H1 (cell line): ENCODE measurements around the gene ACTR1B. TPM values are rescaled to one million over a fixed set of nuclear protein-coding genes. Genes with fewer than 3 reads are reported as not detected.

Source experiments
- CTCF ChIA-PET: fragments of 300-600 bp; sonication (Branson Sonifier 250); formaldehyde crosslinking; loops from one replicate; lab custom pipeline; 2021; ENCODE audit not compliant: partially characterized antibody; lab: Charles Lee
- POLR2A ChIA-PET: fragments of 300-600 bp; sonication (Branson Sonifier 250); formaldehyde crosslinking; loops from one replicate; lab custom pipeline; 2021; ENCODE audit warnings: inconsistent platforms; ENCODE audit not compliant: partially characterized antibody; lab: Charles Lee
- DNase-seq, 2 experiments: peaks; one replicate each; pipeline versions ENCODE4 v3.0.0 to v3.0.0-alpha.2; 2010 to 2022; ENCODE audit warnings: low spot score in 2 of 2, low read depth in 1 of 2, mixed read lengths in 1 of 2
- FAIRE-seq: peaks from 2 replicates; lab custom pipeline; 2011; peaks lifted over from hg19 to GRCh38; lab: Jason Lieb, UNC
- H2AFZ ChIP-seq: 2 replicates; pipeline ENCODE4 v1.8.1; 2012; ENCODE audit warnings: low read length, inconsistent platforms
- H2AK5ac ChIP-seq: 2 replicates; pipeline ENCODE4 v1.6.1; 2013; ENCODE audit warnings: low read depth, low read length
- H2BK120ac ChIP-seq: replicated peaks from 2 replicates; pipeline ENCODE3; 2013; ENCODE audit warnings: low read depth, low read length, inconsistent platforms
- H2BK12ac ChIP-seq: 2 replicates; pipeline ENCODE4 v1.6.1; 2013; ENCODE audit warnings: low read depth, low read length
- H2BK15ac ChIP-seq: 2 replicates; pipeline ENCODE4 v1.6.1; 2013; ENCODE audit warnings: low read length
- H2BK20ac ChIP-seq: 2 replicates; pipeline ENCODE4 v1.6.1; 2013; ENCODE audit warnings: low read length
- H2BK5ac ChIP-seq: 2 replicates; pipeline ENCODE4 v1.6.1; 2013; ENCODE audit warnings: low read depth, low read length
- H3K14ac ChIP-seq: 2 replicates; pipeline ENCODE4 v1.6.1; 2013; ENCODE audit warnings: inconsistent platforms; ENCODE audit not compliant: insufficient read length
- H3K18ac ChIP-seq: 2 replicates; pipeline ENCODE4 v1.6.1; 2013; ENCODE audit warnings: low read length; ENCODE audit errors: extremely low read depth
- H3K23ac ChIP-seq: 2 replicates; pipeline ENCODE4 v1.6.1; 2013; ENCODE audit warnings: inconsistent platforms; ENCODE audit not compliant: insufficient read length
- H3K23me2 ChIP-seq: 2 replicates; pipeline ENCODE4 v1.6.1; 2013; ENCODE audit warnings: low read depth, low read length
- H3K27ac ChIP-seq: 2 replicates; pipeline ENCODE4 v1.6.1; 2011; ENCODE audit warnings: low read depth, low read length, inconsistent platforms
- H3K27me3 ChIP-seq, 4 experiments: replicated peaks in 1 of 4; 1 replicate in 1 of 4; 2 replicates in 3 of 4; pipeline versions ENCODE4 v1.6.1 to v1.8.1; 2011 to 2013; ENCODE audit warnings: low read length in 3 of 4, mild to moderate bottlenecking in 3 of 4, inconsistent platforms in 2 of 4, mixed read lengths in 2 of 4, moderate library complexity in 1 of 4; ENCODE audit not compliant: control insufficient read depth in 3 of 4, insufficient read depth in 3 of 4; ENCODE audit errors: extremely low read depth in 1 of 4
- H3K36me3 ChIP-seq, 4 experiments: 2 replicates each; pipeline versions ENCODE4 v1.6.1 to v1.8.1; 2011 to 2013; ENCODE audit warnings: mild to moderate bottlenecking in 4 of 4, low read length in 3 of 4, moderate library complexity in 2 of 4, control low read depth in 1 of 4, inconsistent platforms in 1 of 4; ENCODE audit not compliant: insufficient read depth in 4 of 4, control insufficient read depth in 2 of 4
- H3K4ac ChIP-seq: replicated peaks from 2 replicates; pipeline ENCODE3; 2013; ENCODE audit warnings: low read length, low read depth, mixed read lengths, inconsistent platforms; ENCODE audit not compliant: insufficient read length
- H3K4me1 ChIP-seq, 4 experiments: replicated peaks in 1 of 4; 1 replicate in 1 of 4; 2 replicates in 3 of 4; pipeline versions ENCODE4 v1.6.1 to v1.8.1; 2011 to 2013; ENCODE audit warnings: low read length in 3 of 4, inconsistent platforms in 2 of 4, mixed read lengths in 1 of 4; ENCODE audit not compliant: insufficient read depth in 4 of 4, control insufficient read depth in 3 of 4
- H3K4me2 ChIP-seq, 2 experiments: 2 replicates each; pipeline versions ENCODE4 v1.6.1 to v1.8.1; 2011 to 2013; ENCODE audit warnings: low read depth in 2 of 2, low read length in 2 of 2, control low read depth in 1 of 2, inconsistent platforms in 1 of 2, mild to moderate bottlenecking in 1 of 2; ENCODE audit not compliant: insufficient read depth in 1 of 2
- H3K4me3 ChIP-seq, 4 experiments: fragments of 200-600, 300-600 bp in 1 of 4; sonication (generic), shearing (Covaris generic), sonication (Bioruptor Twin) in 1 of 4; 2 replicates each; pipeline versions ENCODE4 v1.5.1 to v1.8.1; 2011 to 2016; ENCODE audit warnings: low read length in 4 of 4, low read depth in 3 of 4, control low read depth in 2 of 4, inconsistent platforms in 2 of 4, mild to moderate bottlenecking in 2 of 4, mixed read lengths in 1 of 4, moderate library complexity in 1 of 4; ENCODE audit not compliant: insufficient read depth in 2 of 4; ENCODE audit errors: extremely low read depth in 1 of 4
- H3K56ac ChIP-seq: replicated peaks from 2 replicates; pipeline ENCODE3; 2013; ENCODE audit warnings: low read depth, mild to moderate bottlenecking, mixed read lengths, low read length, inconsistent platforms; ENCODE audit not compliant: insufficient read length
- H3K79me1 ChIP-seq: 2 replicates; pipeline ENCODE4 v1.6.1; 2013; ENCODE audit warnings: low read depth, low read length, control low read depth
- H3K79me2 ChIP-seq, 2 experiments: 2 replicates each; pipeline versions ENCODE4 v1.6.1 to v1.8.1; 2012 to 2013; ENCODE audit warnings: low read length in 2 of 2, mild to moderate bottlenecking in 2 of 2, inconsistent platforms in 1 of 2; ENCODE audit not compliant: insufficient read depth in 2 of 2, control insufficient read depth in 1 of 2
- H3K9ac ChIP-seq, 4 experiments: replicated peaks in 1 of 4; 1 replicate in 1 of 4; 2 replicates in 3 of 4; pipeline versions ENCODE4 v1.6.1 to v1.8.1; 2011 to 2013; ENCODE audit warnings: low read depth in 3 of 4, low read length in 3 of 4, control low read depth in 2 of 4, mild to moderate bottlenecking in 2 of 4, moderate library complexity in 2 of 4, inconsistent platforms in 1 of 4; ENCODE audit errors: extremely low read depth in 1 of 4
- H3K9me3 ChIP-seq, 2 experiments: 2 replicates each; pipeline versions ENCODE4 v1.6.1 to v1.8.1; 2012 to 2013; ENCODE audit warnings: mild to moderate bottlenecking in 2 of 2, moderate library complexity in 2 of 2, control low read depth in 1 of 2, inconsistent platforms in 1 of 2, low read depth in 1 of 2, low read length in 1 of 2, mixed read lengths in 1 of 2; ENCODE audit not compliant: insufficient read depth in 2 of 2
- H4K20me1 ChIP-seq, 2 experiments: replicated peaks in 1 of 2; 2 replicates each; pipeline versions ENCODE3 to v1.8.1; 2011 to 2013; ENCODE audit warnings: inconsistent platforms in 2 of 2, low read length in 2 of 2, mild to moderate bottlenecking in 1 of 2; ENCODE audit not compliant: insufficient read depth in 2 of 2, control insufficient read depth in 1 of 2
- H4K5ac ChIP-seq: 2 replicates; pipeline ENCODE4 v1.6.1; 2013; ENCODE audit warnings: low read length, low read depth, mixed read lengths, inconsistent platforms; ENCODE audit not compliant: insufficient read length
- H4K8ac ChIP-seq: 2 replicates; pipeline ENCODE4 v1.8.0; 2013; ENCODE audit warnings: mild to moderate bottlenecking, moderate library complexity, low read length, inconsistent platforms; ENCODE audit not compliant: insufficient read depth; ENCODE audit errors: extremely low read depth
- H4K91ac ChIP-seq: replicated peaks from 2 replicates; pipeline ENCODE3; 2013; ENCODE audit warnings: low read length, mixed read lengths, inconsistent platforms; ENCODE audit not compliant: insufficient read length
- SRF ChIP-seq: IDR thresholded peaks from 2 replicates; pipeline ENCODE4 v1.6.1; 2011; ENCODE audit warnings: mild to moderate bottlenecking, low read depth, low read length, moderate library complexity
- WGBS, 2 experiments: shearing (Covaris generic) in 1 of 2; methylation state at CpG; one replicate each; pipeline versions ENCODE4 v1.1.6 to v1.1.7; 2013 to 2015; ENCODE audit warnings: low lambda C conversion rate in 2 of 2, mixed read lengths in 2 of 2, inconsistent platforms in 1 of 2, low coverage in 1 of 2, missing lambda C conversion rate in 1 of 2; ENCODE audit not compliant: insufficient replicate concordance in 2 of 2, insufficient coverage in 1 of 2, insufficient read length in 1 of 2; ENCODE audit errors: extremely low coverage in 1 of 2, missing lambda C conversion rate in 1 of 2; 5-methylcytosine and 5-hydroxymethylcytosine counted together
- polyA plus RNA-seq, 7 experiments: library from polyadenylated mRNA; depleted of rRNA in 3 of 7; stranded (reverse) in 5 of 7; unstranded in 2 of 7; fragments of >200 nt in 5 of 7; fragments of 200-250 nt in 2 of 7; gene quantifications; 1 replicate in 5 of 7; 2 replicates in 1 of 7; 4 replicates in 1 of 7; pipeline versions ENCODE4 v1.2.1 to v1.2.3, GENCODE V29; 2011 to 2013; ENCODE audit warnings: missing spikeins in 2 of 7, mixed read lengths in 2 of 7
- total RNA-seq: library from RNA; stranded (reverse); fragmentation: NEBNext Ultra II Directional; extraction: Animal tissue kit (Norgen Biotek cat#: 25700); gene quantifications from 2 replicates; pipeline ENCODE4 v1.2.1, GENCODE V29; 2021

ACTR1B gene
- total and polyA plus RNA-seq, 2 of the 8 experiments (the other 6 are each of a cell fraction or from before 2014, with no cell fraction given), result 40.7 to 56.0 TPM

- H3K23ac ChIP-seq, result no peak overlapping the region
- H3K9ac ChIP-seq, result no peak overlapping the region
- H3K4me3 ChIP-seq, result no peak overlapping the region
- no peaks in the 10 kb centered on the region for H4K20me1 ChIP-seq
- H3K9me3 ChIP-seq, result peaks cover 2 to 4% of the 10 kb centered on the region in 2 experiments; a peak in 1 of 4 replicates
- H4K91ac ChIP-seq, result no peak overlapping the region
- no peak overlapping the region for H3K18ac ChIP-seq
- ChIA-PET CTCF (interaction anchor here (1.1 to 4.5 kb wide), 4 partner anchors 12 to 29 kb away, joined by 3 to 35 read pairs (median 12); partner anchors contain the start of genes ACTR1B and COX5B), POLR2A (interaction anchor here (1.1 to 2.4 kb wide), 2 partner anchors 11 to 13 kb away, joined by 3 to 11 read pairs; no protein-coding TSS in a partner anchor)
- no peaks in the 10 kb centered on the region for H3K36me3 ChIP-seq
- no peak overlapping the region for H4K8ac ChIP-seq
- no peak overlapping the region for H3K27ac ChIP-seq
- H3K4me1 ChIP-seq, result 0 out of 7 replicates have a peak, but pooled peaks cover 0 to 3% (median under 1%) of the 10 kb centered on the region in 4 experiments
- no peak overlapping the region for H2AK5ac ChIP-seq
- TF ChIP-seq SRF, result no peak
- H3K56ac ChIP-seq, result no peak overlapping the region
- H2BK120ac ChIP-seq, result no peak overlapping the region
- H3K4ac ChIP-seq, result no peak overlapping the region
- no peak overlapping the region for H2BK12ac ChIP-seq
- H3K79me1 ChIP-seq, result no peaks in the 10 kb centered on the region
- FAIRE-seq, result no peak
- no peaks in the 10 kb centered on the region for H3K79me2 ChIP-seq
- H2BK20ac ChIP-seq, result no peak overlapping the region
- 80% methylated on average over 5 of the region's 5 CpGs; no CpG with 5 or more reads in 1 of the 2 experiments for WGBS, 2 experiments
- H3K4me2 ChIP-seq, result no peak overlapping the region
- H3K14ac ChIP-seq, result no peak overlapping the region
- no peak overlapping the region for H4K5ac ChIP-seq
- no peak overlapping the region for H2AFZ ChIP-seq
- H3K23me2 ChIP-seq, result no peaks in the 10 kb centered on the region
- H2BK5ac ChIP-seq, result no peak overlapping the region
- no peak overlapping the region for H2BK15ac ChIP-seq
- no peak for DNase-seq
- H3K27me3 ChIP-seq, result no peaks in the 10 kb centered on the region
Observed at GRCh38 chr2:97675430-97676113, 11.7 kb upstream of the ACTR1B start.
